Activated CD8-positive, alpha-beta memory T cell treated with anti-CD3 and anti-CD28 coated beads, Interleukin-2, amount 50 U/mL, for 48 hours (primary cell): ENCODE data around the gene IGF1R.
"Not testable (repeated sequence)": the region's sequence is repeated elsewhere in the genome, so short reads cannot be mapped to it uniquely, and the experiment has no call there.

Source experiments
- DNase-seq: peaks from one replicate; pipeline ENCODE4 v3.0.0-alpha.2; 2020

The IGF1R gene

DNA sequence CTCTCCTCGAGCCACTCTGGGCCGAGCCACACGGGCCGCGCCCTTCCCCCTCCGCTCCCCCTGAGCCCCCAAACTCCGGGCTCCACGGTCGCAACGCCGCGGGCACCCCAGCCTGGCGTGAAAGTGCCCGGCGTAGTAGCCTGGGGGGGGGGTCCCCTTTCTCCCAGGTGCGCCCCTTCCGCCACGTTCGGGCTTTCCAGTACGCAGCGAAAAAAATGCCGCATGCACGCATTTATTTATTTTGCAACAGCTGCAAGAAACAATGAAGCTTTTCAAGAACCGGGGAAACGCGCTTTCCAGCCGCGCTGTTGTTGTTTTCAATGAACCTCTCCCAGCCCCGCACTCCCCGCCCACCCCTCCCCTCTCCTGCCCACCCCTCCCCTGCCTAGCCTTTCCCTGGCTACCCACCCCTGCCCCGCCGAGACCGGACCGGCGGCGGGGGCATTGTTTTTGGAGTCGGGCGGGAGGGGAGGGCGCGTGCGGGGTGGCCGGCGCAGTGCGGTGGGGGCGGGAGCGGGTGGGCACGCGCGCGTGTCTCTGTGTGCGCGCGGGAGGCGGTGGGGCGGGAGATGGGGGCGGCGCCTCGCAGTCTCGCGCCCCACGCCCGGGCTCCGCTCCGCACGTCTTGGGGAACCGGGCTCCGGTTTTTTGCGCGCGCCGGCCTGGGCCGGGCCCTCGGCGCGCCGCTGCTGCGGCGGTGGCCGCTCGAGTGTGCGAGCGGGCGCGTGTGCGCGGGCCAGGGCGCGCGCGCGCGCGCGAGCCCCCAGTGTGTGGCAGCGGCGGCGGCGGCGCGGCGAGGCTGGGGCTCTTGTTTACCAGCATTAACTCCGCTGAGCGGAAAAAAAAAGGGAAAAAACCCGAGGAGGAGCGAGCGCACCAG is at the start of gene IGF1R:
TSS of gene IGF1R (plus strand) at position 766 of the 880 bp plus-strand sequence. CDS start 1,043 bp downstream, outside the sequence.
- DNase-seq = peak; percentile 91

DNA sequence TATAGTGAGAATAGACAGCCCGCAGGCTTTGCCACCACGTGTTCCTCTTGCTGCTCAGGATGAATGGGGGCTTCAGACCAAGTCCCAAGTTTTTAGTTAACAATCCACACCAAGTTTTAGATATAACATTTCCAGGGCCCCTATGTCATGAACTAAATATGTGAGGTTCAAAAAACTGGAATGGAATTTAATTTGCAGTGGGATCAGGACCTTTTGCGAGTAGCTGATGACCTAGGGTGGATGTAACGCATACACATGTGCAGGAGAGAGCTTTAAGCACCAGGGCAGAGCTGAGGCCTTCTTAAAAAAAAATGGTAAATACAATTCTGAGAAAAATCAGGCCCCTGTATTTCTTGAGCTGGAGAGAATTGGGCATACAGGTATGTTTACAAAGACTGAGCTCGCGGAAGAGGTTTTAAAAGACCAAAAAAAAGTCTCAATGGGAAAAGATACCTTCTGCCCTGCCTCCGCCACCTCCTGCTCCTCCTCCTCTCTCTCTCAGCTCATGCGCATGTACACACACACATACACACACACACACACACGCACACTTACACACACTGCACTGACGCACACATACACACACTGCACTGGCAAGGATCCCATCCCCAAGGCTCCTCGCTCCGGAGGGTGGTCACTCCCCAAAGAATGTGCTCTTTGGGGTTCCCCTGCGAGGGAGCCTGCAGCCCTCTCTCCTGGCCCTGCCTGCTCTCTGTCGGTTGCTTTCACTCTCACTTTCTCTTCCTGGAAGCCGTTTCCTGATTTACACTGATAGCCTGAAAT is 48.2 kb upstream of the IGF1R start:
- DNase-seq = peak; percentile 71

DNA sequence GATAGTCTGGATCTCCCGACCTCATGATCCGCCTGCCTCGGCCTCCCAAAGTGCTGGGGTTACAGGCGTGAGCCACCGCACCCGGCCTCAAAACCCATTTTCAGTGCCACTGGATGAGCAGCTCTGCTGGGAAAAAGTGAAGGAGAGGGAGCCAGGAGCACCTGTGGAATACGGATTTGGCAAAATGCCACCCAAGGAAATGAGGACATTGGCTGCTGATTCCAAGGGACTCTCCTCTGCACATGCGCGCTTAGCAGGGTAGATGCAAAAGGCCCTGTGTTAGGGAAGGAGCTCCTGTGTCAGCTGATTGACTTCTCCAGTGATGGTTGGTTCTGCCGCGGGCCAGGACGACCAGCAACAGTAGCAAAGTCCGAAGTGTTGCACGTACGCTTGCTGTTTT is 43.4 kb upstream of the IGF1R start:
- DNase-seq = no peak

DNA sequence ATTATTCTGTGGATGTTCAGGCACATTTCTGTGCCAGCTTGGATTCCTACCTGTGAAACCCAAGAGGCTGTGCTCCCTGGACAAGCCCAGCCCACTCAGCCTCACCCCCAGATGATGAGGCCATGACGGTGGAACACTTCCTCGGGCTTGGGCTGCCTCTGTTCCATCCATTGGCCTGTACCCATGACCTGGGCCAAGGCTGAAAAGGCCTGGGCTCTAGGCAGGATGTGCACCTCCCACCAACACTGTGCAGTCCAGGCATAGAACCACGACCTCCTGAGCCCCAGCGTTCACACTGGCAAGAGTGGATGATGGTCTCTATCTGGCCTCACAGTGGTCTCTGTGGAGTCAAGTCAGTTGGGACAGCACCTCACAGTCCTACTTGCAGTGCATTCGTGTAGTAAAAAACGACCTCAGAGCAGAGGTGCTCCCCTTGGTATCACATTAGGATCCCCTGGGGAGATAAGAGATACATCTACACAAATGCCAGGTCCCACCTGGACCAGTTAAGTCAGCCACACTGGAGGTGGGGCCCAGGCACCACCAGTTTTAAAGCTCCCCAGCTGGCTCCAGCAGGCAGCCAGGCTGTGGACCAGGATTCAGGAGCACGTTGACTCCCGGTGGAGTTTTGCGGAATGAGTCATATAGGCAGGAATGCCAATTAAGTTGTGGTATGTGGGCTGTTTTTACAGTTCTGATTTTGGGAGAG is 39.0 kb upstream of the IGF1R start:
- DNase-seq = no peak

DNA sequence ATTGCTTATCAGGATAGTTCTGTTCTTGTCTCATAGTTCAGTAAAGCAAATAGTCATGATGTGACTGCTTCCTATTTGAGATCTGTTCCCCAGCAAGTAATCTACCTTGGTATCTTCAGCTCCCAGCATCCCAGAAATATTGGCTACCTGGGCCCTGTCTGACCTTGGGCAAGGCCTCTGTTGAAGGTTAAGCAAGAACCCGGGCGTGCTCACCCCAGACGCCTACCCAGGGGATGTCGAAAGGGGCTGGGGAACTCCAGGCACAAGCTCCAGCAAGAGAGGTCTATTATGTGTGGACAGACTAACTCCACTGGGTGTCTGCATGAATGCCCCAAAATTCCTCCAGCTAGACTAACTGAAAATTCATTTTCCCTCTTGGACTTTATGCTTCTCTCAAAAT is 37.3 kb upstream of the IGF1R start:
- DNase-seq = no peak

DNA sequence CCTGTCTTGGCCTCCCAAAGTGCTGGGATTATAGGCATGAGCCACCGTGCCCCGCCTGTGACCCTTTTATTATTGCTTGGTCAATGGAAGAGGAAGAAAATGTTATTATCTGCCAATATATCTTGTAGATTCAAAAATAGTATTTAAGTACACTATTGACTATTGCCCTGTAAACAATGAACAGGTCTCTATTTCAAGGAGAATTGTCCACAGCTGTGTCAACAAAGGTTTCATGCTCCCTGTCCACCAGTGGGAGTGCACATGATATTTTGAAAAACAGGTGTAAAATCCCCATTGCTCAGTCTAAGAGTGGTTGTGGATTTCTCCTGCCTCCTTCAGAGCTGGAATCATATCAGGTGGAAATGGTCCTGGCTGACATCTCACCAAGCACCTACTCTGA is 36.5 kb upstream of the IGF1R start:
- DNase-seq = no peak

DNA sequence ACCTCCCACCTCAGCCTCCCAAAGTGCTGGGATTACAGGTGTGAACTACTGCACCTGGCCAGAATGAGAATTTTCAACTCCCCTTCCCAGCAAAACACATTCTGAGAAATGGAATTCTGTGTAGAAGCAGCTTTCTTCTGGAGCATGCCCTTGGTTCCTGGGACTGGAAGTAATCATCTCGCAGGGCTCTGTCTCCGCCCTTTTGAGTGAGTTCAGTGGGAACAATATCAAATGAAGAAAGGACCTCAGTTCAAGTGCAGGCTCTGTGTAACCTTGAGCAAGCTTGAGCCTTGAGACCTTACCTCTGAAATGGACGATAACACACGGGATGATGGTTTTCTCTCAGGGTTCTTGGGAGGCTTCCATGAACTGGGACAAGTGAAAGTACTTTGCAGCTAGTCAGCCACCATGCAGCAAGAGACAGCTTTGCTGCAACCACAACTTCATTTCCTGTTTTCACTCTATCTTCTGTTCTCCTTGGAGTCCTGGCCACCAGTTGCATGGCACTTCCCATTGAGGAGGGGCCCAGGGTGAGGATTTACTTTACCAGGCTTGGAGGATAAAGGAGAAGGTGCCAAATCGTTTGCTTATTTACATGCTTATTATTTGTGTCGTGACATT is 35.7 kb upstream of the IGF1R start:
- no peak for DNase-seq

DNA sequence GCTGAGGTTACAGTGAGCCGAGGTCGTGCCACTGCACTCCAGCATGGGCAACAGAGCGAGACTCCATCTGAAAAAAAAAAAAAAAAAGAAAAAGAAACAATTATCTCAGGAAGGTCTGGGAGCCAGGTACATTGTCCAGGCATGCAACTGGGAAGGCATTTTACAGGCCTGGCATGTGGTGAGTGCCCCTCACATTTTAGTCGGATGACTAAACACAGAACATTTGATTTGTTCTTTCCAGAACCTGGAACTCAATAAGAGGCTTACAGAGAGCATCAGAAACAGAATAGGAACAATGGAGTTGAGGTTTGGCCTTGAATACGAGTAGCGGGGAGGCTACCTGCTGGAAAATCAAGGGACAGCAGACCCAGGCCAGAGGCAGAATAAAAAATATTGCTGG is 33.7 kb upstream of the IGF1R start:
- DNase-seq = no peak

DNA sequence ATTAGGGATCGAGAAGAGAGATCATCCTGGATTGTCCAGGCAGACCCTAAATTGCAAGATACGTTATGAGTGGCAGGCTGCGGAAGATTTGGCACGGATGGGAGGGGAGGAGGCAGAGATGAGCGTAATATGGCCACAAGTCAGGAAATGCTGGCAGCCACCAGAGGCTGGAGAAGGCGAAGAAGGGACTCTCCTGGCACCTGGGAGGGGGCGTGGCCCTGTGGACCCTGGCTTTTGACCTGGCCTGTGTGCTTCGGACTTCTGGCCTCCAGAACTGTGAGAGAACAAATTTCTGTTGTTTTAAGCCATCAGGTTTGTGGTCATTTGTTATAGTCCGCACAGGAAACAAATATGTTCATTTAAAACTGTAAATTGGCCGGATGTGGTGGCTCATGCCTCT is 31.9 kb upstream of the IGF1R start:
- no peak for DNase-seq

DNA sequence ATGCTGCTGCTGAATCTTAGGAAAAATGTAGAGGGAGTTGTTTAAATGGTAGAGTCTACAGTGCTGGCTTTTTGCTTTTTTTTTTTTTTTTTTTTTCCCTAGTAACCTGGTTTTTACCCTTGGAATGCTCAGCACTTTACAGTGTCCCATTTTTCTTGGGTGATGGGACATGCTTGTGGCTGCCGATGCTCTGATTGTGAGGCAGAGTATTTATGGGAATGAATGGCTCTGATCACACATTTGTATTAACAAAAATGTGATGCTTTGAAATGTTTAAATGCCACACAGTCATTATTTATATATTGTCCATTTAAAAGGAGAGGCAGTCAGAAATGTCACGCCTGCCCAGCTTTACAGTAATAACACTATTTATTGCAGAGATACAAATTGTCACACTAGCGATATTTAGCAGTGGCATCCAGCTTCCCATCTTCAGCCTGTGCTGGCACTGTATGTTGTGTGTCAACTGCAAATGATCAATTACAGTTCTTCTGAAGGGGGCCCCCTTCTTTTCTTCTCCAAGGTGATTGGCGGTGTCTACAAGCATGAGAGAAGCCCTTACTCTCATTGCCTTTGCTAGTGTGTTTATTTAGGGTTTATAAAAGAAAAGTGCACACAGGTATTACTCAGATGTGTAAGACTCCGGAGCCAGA is 30.9 kb upstream of the IGF1R start:
- no peak for DNase-seq

DNA sequence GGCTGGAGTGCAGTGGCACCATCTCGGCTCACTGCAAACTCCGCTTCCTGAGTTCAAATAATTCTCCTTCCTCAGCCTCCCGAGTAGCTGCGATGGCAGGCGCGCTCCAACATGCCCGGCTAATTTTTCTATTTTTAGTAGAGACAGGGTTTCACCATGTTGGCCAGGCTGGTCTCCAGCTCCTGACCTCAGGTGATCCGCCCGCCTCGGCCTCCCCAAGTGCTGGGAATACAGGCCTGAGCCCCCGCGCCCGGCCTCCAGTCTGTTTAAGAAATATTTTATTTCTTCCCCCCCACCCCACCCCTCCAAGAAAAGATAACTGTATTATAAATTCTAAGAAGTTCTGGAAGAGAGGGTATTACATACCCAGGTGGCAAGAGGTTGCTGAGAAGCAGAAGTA is 29.8 kb upstream of the IGF1R start:
- not testable (repeated sequence) for DNase-seq

DNA sequence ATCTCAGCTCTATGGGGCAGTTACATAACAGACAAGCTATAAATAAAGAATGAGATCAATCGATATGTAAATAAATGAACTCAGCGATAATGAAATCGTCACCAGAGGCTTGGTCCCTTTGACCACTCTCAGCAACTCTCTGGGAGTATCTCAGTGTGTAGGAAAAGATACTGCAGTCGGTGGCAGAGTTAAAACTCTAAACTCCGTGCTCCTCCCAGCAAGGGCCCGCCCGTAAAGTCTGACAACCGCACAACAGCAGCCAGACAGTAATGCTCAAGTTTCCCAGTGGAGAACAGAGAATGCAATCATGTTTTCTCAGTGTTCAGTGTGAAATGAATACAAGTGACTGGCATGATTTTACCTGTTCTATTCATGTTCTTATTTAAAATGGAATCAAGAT is 28.3 kb upstream of the IGF1R start:
- DNase-seq = no peak

DNA sequence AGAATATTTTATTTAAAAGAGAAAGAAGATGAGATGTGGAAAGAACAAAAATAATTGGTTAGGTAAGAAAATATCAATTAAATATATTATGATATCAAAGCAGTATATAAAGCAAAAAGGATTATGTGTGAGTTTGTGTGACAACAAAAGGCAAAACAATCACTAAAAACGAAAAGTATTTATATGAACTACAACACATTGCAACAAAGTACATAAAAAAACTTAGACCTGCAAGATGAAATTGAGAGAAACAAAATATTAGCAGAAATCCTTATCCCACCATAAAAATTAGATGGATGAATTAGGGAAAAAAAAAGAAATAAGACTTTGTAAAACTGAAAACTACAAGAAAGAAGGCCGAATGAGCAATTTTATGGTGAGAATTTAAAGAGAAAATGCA is 27.3 kb upstream of the IGF1R start:
- no peak for DNase-seq

DNA sequence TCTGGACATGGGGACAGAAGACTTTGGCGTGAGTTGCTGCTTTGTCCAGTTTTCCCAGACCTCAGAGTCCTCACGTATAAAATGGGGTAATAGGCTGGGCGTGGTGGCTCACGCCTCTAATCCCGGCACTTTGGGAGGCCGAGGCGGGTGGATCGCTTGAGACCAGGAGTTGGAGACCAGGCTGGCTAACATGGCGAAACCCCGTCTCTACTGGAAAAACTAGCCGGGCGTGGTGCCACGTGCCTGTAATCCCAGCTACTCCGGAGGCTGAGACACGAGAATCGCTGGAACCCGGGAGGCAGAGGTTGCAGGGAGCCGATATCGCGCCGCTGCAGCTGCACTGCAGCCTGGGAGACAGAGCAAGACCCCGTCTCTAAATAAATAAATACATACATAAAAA is 22.7 kb upstream of the IGF1R start:
- DNase-seq = no peak

DNA sequence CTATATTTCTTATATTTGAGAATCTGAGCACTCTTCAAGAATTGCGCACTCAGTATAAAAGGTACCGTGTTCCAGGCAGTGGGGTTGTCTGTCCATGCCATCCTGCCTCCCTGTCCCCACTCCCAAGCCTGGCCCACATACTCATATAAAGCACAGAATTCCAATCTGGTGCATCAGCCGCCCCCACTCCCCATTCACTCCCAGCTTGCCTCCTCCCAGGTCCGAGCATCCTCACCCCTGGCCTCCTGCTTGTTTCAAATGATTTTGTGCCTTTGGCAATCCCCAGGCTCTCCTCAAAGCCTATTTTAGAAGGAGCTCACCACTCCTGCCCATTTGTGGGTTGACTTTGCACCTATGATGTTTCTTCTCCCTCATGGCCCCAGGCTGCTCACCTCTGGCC is 22.2 kb upstream of the IGF1R start:
- no peak for DNase-seq

DNA sequence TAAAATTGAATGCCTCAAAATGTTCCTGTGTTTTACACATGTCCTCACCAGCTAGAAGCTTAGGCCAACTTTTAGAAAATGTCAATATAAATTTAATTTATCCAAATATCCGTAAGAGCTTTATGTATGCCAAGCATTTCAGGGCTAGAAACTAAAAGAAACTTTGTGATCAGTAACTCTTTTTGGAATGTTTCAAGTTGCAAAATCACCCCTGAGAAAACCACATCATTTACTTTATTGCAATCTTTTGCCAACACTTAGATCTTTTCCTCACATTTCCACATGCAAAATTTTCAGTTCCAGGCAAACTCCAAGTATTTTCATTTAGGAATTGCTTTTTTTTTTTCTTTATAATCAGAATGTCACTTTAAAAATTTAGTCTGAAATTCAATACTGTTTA is 20.1 kb upstream of the IGF1R start:
- DNase-seq = no peak

DNA sequence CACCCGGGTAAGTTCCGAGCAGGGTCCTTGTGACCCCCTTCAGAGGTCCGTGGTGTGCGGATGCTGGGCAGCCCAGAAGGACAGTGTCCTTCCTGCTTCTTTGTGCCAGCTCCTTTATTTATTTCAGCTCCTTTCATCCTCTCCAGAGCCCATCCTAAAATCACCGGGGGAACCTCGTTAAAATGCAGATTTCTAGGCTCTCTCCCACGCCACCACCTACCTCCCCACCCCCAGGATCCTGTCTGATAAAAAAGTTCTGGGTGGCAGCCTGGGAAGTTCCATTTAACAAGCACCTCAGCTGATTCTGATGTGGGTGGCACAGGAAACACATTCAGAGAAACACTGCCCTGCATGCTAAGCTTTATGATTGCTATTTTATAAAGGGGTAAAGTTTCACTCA is 12.5 kb upstream of the IGF1R start:
- DNase-seq = no peak

DNA sequence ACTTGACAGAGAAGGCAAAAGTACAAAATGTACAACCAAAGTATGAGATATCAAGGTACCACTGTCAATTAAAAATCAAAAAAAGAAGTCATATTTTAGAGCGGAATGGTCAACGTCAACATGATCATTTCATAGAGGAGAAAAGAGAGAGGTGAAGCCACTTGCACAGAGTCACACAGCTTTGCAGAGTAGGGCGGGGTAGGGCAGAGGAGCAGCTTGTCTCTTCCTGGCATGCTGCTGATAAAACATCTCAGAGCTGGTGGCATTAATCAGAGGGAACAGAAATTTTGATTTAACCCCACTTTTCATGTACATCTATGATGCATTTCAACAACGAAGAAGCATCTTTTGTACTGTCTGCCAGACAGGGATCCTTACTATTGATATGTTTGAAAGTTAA is 5.2 kb upstream of the IGF1R start:
- no peak for DNase-seq

DNA sequence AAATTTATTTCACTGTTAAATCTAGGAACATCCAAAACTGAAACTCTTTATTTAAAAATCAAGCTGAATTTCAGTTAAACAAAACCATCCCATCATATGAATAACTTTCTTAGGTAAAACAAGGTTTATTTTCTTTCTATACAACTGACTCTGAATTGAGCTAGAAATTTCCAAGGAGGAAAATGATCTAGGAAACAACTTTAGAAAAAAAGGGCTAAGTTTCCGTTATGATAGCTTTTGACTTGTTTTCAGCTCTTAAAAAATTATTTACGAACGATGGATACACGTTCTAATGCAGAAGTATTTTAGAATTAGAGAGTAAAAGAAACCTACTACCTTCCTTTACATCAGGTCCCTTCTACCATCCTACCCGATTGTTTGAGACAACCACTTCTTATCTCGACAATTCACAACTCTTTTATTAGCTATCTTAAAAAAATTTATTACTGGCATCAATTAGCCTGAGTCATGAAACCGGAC is 1.8 kb upstream of the IGF1R start:
- DNase-seq = no peak

DNA sequence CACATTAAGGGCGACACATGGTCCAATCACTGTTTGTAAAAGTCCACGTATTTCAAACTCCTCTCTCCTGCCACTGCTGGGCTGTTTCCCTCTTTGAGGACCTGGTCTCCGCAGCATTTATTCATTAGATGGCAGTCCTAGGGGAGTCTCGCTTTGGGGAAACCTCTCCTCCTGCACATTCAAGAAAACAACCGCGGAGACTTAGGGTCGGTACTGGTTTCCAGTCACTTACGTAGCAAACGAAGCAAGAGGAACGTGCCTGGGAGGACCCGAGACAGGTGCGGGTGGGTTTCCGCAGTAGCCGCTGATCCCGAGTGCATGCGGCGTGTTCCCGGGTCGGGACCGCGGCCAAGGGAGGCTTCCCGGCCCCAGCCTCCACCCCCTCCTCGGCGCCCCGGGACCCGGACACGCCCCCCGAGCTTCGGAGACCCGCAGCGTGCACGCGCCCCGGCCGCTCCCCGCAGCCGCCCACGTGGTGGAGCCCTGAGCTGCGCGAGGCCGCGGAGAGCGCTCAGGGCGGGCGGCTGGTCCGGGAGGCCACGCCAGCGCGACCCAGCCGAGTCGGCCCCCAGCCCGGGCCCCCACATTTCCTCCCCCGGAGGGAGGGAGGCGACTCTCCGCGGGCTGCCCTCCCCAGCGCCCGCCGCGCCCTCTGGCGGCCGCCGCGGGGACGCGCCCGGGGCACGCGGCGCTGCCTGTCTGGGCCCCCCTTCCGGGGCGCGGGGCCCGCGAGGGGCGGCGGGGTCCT is 1.1 kb upstream of the IGF1R start:
- peak; percentile 83 for DNase-seq

DNA sequence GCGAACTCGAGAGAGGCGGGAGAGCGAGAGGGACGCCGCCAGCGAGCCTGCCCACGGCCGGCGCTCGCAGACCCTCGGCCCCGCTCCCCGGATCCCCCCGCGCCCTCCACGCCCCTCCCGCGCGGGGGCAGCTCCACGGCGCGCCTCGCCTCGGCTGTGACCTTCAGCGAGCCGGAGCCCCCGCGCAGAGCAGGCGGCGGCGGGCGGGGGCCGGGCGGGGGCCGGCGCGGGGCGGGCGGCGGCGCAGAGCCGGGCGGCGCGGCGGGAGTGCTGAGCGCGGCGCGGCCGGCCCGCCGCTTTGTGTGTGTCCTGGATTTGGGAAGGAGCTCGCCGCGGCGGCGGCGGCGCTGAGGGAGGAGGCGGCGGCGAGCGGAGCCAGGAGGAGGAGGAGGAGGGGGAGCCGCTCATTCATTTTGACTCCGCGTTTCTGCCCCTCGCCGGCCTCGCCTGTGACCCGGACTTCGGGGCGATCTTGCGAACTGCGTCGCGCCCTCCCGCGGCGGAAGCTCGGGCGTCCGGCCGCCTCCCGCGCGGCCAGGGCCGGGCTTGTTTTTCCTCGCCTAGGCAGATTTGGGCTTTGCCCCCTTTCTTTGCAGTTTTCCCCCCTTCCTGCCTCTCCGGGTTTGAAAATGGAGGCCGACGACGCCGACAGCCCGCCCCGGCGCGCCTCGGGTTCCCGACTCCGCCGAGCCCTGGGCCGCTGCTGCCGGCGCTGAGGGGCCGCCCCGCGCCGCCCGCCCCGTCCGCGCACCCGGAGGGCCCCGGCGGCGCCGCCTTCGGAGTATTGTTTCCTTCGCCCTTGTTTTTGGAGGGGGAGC is 524 bp downstream of the IGF1R start:
- peak; percentile 75 for DNase-seq
